HG03066 (cell line): Measurements from ENCODE around the gene DNAJC30.
"Not testable (repeated sequence)": the region's sequence is repeated elsewhere in the genome, so short reads cannot be mapped to it uniquely, and the experiment has no call there.

Source experiments
- ATAC-seq: cut with Tn5 transposase; IDR thresholded peaks from one replicate; pipeline ENCODE4 v1.9.1; 2021; ENCODE audit warnings: low read depth; ENCODE audit not compliant: unreplicated experiment

The DNAJC30 gene

GRCh38 chr7:73683788-73684693 is 788 bp upstream of the DNAJC30 start:
- ATAC-seq, result peak; percentile 14

DNA sequence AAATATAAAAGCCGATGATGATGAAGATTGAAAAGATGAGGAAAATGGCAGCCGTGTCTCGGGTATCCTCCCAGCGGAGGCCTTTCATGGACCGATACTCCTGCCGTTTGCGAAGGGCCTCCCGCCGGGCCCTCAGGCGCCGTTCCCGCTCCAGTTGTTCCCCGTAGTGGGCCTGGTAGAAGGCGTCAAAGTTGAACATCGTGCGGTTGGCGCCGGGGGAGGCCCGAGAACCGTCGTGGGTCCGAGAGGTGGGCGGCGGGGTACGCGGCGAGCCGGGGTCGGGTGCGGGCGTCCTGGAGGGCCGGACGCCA is 553 bp downstream of the DNAJC30 start:
- no peak for ATAC-seq

- no peak for ATAC-seq
Observed at GRCh38 chr7:73681031-73681430, 2.2 kb downstream of the DNAJC30 start.

- ATAC-seq, result no peak
Observed at GRCh38 chr7:73680501-73680900, 2.8 kb downstream of the DNAJC30 start.

DNA sequence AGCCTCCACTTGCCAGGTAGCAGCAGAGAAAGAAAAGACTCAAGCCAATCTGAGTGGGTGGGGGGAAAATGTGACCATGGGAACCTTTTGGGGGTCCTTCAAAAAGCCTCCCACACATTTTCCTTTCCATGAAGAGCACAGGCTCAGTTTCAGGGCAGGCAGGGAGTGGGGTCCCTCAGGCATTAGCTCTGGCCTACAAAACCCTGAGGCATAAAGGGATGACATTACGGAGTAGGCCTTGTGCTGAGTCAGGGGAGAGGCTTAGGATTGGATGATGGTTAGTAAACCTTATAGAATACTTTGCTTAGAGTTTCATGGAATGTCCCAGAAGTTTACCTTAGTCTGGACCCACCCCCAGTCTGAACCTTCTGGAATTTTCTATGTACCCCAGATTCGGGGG is 3.5 kb downstream of the DNAJC30 start:
- no peak for ATAC-seq

GRCh38 chr7:73678862-73679261 is 4.4 kb downstream of the DNAJC30 start:
- ATAC-seq, result no peak

- not testable (repeated sequence) for ATAC-seq
Observed at GRCh38 chr7:73676062-73676461, 7.2 kb downstream of the DNAJC30 start.

DNA sequence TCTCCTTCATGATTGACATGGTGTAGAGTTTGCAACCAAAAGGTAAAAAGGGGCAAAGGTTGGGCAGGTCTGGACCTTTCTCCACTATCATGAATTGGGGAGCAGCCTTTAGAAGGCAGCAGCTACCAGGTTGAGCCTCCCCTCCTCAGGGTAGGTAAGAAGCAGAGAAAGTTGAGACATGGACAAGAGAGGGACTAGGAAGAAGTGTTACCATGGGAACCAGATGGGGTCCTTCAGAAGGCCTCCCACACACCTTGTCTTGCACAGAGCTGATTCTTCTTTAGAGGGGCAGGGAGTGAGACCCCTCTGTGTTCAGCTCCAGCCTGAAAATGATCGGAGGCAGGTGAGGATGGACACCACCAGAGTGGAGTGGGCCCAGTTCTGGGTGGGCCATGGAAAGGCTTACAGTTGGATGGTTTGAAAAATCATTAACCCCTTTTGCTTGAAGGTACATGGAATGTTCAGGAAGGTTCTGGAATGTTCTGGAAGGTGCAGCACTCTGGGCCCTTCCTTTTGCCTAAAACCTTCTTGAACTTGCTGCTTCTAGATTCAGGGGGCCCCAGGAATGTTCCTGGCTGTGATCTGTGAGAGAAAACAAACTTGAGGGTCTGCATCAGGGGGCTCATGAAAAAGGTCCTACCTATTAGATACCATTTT is 8.7 kb downstream of the DNAJC30 start:
- no peak for ATAC-seq

GRCh38 chr7:73671857-73672445 is 11.3 kb downstream of the DNAJC30 start:
- no peak for ATAC-seq

DNA sequence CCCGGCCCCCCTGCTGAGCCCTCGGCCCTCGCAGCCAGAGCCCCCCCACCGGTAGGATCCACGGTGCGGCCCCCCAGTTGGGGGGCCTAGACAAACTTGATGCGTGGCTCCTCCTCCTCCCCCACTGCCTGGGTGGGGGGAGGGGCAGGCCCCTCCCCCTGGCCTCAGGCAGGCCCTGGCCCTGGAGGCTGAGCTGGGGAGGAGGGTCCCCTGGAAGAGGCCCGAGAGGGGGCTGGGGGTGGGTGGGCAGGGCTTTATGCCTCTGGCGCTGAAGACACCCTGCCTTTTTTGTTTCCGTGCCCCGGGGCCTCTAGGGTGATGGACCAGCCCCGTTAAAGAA is 12.0 kb downstream of the DNAJC30 start:
- no peak for ATAC-seq

DNA sequence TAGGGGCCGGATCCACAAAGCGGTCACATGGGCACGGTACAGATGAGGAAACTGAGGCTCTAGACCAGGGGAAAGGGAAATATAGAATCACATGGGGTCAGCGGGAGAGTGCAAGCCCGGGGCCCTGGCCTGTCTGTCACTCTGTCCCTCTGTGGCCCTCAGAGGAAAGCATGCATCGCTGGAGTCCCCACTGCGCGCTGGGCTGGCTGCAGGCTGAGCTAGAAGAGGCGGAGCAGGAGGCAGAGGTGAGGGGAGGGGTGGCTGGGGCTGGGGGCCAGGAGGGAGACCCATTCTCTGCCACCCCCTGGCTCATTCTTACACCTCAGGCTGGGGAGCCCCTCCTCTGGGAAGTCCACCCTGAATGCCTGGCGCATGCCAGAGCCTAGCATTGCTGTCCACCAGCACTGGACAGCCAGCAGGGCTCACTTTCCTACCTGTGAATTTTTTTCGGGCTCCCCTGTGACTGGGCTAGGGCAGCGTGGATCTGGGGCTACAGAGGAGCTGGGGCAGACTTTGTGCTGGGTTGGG is 13.3 kb downstream of the DNAJC30 start:
- ATAC-seq, result no peak

DNA sequence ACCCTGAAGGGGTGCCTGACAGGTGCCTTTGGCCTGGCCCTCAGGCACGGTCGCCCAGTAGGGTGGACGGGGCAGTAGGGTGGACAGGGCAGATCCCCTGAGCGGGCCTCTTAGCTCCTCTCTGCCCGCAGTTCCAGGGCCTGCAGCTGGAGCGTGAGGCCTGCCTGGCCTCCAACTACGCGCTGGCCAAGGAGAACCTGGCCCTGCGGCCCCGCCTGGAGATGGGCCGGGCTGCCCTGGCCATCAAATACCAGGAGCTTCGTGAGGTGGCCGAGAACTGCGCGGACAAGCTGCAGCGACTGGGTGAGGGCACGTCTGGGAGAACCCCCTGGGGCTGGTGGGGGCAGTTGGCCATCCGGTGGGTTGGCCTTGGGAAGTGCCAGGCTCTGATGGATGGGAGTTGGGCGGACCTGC is 14.0 kb downstream of the DNAJC30 start:
- no peak for ATAC-seq

- no peak for ATAC-seq
Observed at GRCh38 chr7:73668886-73669230, 14.4 kb downstream of the DNAJC30 start.

DNA sequence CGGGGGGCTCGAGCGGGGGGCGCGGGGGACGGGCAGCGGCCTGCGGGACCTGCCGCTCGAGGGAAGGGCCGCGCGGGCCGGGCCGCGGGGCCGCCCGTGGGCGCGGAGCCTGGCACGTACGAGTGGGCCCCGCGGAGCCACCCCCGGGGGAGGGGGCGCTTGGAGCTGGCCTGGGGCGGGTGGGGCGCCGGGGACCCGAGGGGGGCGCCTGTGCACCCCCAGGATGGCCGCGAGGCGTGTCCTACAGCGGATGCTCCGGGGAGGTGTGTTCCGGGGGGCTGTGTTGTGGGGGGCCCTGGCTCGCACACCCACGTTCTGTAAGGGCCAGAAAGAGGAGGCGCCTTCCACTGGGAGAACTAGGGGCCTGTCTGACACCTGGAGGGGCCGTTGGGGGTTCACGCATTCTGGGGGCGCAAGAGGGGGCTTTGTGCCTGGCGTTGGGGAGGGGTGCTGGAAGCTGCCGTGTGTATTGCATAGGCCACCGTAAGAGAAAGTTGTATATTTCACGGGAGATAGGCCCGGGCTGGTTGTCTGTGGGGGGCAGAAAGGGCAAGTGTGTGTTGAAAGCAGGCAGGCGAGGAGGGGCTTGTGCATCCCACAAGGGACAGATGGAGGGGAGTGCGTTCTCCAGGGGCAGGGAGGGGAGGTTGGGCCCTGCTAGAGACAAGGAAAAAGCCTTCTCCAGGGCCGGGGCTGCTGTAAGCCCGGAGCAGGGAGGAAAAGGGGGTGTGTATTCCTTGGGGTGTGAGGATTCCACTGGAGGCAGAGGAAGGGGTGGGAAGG is 15.0 kb downstream of the DNAJC30 start:
- peak; percentile 20 for ATAC-seq

DNA sequence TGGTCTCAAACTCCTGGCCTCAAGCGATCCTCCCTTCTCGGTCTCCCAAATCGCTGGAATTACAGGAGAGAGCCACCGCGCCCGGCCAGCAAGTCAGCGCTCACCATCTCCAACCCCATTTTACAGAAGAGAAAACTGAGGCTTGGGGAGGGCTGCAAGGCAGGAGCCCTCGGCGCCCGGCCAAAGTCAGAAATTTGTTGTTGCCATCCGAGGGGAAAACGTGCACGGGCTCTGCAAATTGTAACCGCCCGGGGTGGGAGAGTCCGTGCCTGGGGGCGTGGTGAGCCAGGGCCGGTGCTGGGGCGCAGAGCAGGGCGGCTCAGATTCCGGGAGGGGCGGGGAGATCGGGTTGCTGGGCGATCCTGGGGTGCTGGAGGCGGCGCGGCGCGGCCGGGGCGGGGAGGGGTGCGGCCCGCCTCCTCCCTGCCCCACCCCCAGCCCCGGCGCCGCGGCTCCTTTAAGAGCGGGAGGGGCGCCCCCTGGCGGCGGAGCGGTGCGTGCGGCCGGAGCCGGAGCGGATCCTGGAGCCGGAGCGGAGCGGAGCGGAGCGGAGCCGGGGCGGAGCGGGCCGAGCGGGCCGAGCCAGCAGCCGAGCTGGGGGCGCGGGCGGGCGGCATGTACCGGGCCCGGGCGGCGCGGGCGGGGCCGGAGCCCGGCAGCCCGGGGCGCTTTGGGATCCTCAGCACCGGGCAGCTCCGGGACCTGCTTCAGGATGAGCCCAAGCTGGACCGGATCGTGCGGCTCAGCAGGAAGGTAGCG is 15.7 kb downstream of the DNAJC30 start, which contains the start of gene VPS37D:
Gene VPS37D, plus strand, starts transcription at position 488 of the 759 bp plus-strand sequence. Its CDS starts 128 bp downstream, at position 616.
- ATAC-seq, result peak; percentile 88

GRCh38 chr7:73663033-73663432 is 20.2 kb downstream of the DNAJC30 start:
- no peak for ATAC-seq

DNA sequence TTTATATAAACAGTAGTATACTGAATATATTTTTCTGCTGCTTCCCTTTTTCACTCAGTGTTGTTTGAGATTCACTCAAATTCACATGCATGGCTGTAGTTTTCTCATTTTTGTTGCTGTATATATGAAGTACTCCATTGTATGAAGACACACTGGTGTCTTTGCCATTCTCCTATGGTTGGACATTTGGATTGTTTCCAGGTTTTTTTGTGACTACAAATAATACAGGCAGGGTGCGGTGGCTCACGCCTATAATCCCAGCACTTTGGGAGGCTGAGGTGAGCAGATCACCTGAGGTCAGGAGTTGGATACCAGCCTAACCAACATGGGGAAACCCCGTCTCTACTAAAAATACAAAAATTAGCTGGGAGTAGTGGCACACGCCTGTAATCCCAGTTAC is 22.7 kb downstream of the DNAJC30 start:
- ATAC-seq, result not testable (repeated sequence)

DNA sequence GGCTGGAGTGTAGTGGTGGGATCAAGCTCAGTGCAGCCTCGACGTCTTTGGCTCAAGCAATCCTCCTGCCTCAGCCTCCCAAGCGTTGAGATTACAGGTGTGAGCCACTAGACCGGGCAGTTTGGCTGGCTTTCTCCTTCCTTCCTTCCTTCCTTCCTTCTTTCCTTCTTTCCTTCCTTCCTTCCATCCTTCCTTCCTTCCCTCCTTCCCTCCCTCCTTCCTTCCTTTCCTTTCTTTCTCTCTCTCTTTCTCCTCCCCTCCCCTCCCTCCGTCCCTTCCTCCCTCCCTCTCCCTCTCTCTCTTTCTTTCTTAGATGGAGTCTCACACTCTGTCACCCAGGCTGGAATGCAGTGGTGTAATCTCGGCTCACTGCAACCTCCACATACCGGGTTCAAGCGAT is 23.3 kb downstream of the DNAJC30 start:
- no peak for ATAC-seq

DNA sequence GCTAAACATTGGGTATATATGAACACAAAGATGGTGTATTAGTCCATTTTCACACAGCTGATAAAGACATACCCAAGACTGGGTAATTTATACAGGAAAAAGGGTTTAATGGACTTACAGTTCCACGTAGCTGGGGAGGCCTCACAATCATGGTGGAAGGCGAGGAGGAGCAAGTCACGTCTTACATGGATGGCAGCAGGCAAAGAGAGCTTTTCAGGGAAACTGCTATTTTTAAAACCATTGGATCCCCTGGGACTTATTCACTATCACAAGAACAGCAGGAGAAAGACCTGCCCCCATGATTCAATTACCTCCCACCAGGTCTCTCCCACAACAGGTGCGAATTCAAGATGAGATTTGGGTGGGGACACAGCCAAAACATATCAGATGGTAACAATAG is 27.9 kb downstream of the DNAJC30 start:
- ATAC-seq, result not testable (repeated sequence)

DNA sequence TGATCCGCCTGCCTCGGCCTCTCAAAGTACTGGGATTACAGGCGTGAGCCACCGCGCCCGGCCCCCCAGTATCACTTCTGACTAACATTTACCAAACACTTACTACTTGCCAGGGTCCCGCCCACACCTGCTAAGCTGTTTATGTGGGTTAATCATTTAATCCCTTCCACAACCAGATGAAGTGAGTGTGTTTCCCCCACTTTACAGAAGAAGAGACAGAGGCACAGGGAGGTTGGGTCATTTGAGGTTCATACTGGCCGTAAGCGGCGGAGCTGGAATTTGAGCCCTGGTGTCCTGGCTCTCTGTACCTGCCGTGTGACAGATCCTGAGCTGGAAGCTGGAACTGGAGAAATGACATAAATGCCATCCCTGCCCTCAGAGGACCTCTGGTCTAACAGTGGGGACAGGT is 30.7 kb downstream of the DNAJC30 start:
- ATAC-seq, result no peak
